Measurements from ENCODE around the gene NOL11.

The NOL11 gene

GRCh38 chr17:67679721-67680120, 38.0 kb upstream of the NOL11 start:
- no peak overlapping the region for H3K4me3 ChIP-seq (ENCODE audit: low read depth, low read length)
- TF ChIP-seq CTCF (IDR thresholded peaks at IDR 0.05; ENCODE audit: borderline replicate concordance, insufficient read depth, low read depth, low read length), result no peak

GRCh38 chr17:67680445-67681224, 37.1 kb upstream of the NOL11 start:
- no peak overlapping the region for H3K4me3 ChIP-seq (ENCODE audit: low read depth, low read length)
- TF ChIP-seq CTCF (IDR thresholded peaks at IDR 0.05; ENCODE audit: borderline replicate concordance, insufficient read depth, low read depth, low read length), result no peak

GRCh38 chr17:67682196-67682595, 35.5 kb upstream of the NOL11 start:
- TF ChIP-seq CTCF (IDR thresholded peaks at IDR 0.05; ENCODE audit: borderline replicate concordance, insufficient read depth, low read depth, low read length), result no peak
- no peak overlapping the region for H3K4me3 ChIP-seq (ENCODE audit: low read depth, low read length)

GRCh38 chr17:67685351-67685750, 32.4 kb upstream of the NOL11 start:
- no peak for TF ChIP-seq CTCF (IDR thresholded peaks at IDR 0.05; ENCODE audit: borderline replicate concordance, insufficient read depth, low read depth, low read length)
- no peak overlapping the region for H3K4me3 ChIP-seq (ENCODE audit: low read depth, low read length)

- no peak for TF ChIP-seq CTCF (IDR thresholded peaks at IDR 0.05; ENCODE audit: borderline replicate concordance, insufficient read depth, low read depth, low read length)
- no peak overlapping the region for H3K4me3 ChIP-seq (ENCODE audit: low read depth, low read length)
Measured at GRCh38 chr17:67686241-67686640, 31.5 kb upstream of the NOL11 start.

GRCh38 chr17:67687511-67687910, 30.2 kb upstream of the NOL11 start:
- no peak overlapping the region for H3K4me3 ChIP-seq (ENCODE audit: low read depth, low read length)
- TF ChIP-seq CTCF (IDR thresholded peaks at IDR 0.05; ENCODE audit: borderline replicate concordance, insufficient read depth, low read depth, low read length), result no peak

- no peak overlapping the region for H3K4me3 ChIP-seq (ENCODE audit: low read depth, low read length)
- peak; percentile 51; the same call in 1 of the 2 replicates for TF ChIP-seq CTCF (IDR thresholded peaks at IDR 0.05; ENCODE audit: borderline replicate concordance, insufficient read depth, low read depth, low read length)
Measured at GRCh38 chr17:67689534-67690177, 28.1 kb upstream of the NOL11 start.

Data from GM12875 (cell line).